WTC11 (cell line): ENCODE measurements around the gene MYBPC1. TPM values are rescaled to one million over a fixed set of nuclear protein-coding genes. Genes with fewer than 3 reads are reported as not detected.

Experiments
- ATAC-seq: fragments of 200-7000 bp; cut with Tn5 transposase; 2 replicates; pipeline ENCODE4 v1.10.0; 2021; ENCODE audit warnings: mild to moderate bottlenecking, moderate library complexity
- CTCF ChIA-PET: fragments of 300-600 bp; sonication (Branson Sonifier 250); formaldehyde crosslinking; loops from one replicate; lab custom pipeline; 2021; ENCODE audit warnings: antibody characterized with exemption; lab: Charles Lee
- POLR2A ChIA-PET: fragments of 350-600 bp; sonication (Branson Sonifier 250); formaldehyde crosslinking; loops from one replicate; lab custom pipeline; 2021; ENCODE audit warnings: antibody characterized with exemption; lab: Charles Lee
- DNase-seq: peaks from one replicate; pipeline ENCODE4 v3.0.0; 2021; ENCODE audit warnings: low spot score
- H3K27ac Mint-ChIP-seq: 2 replicates; pipeline ENCODE4 v1.8.0; 2021; ENCODE audit warnings: mixed read lengths
- H3K27me3 Mint-ChIP-seq: 2 replicates; pipeline ENCODE4 v1.8.0; 2021; ENCODE audit warnings: low read depth, mild to moderate bottlenecking, moderate library complexity, mixed read lengths
- H3K36me3 Mint-ChIP-seq: 2 replicates; pipeline ENCODE4 v1.8.0; 2021; ENCODE audit warnings: mixed read lengths
- H3K4me1 Mint-ChIP-seq: 2 replicates; pipeline ENCODE4 v1.8.0; 2022; ENCODE audit warnings: mixed read lengths
- H3K4me3 Mint-ChIP-seq: 2 replicates; pipeline ENCODE4 v1.8.0; 2021; ENCODE audit warnings: mild to moderate bottlenecking, moderate library complexity, mixed read lengths
- H3K9me3 Mint-ChIP-seq: 2 replicates; pipeline ENCODE4 v1.8.0; 2021; ENCODE audit warnings: mixed read lengths
- ELF4 ChIP-seq: sonication (generic); formaldehyde crosslinking; IDR thresholded peaks from 2 replicates; pipeline ENCODE4 v1.8.1; 2022; ENCODE audit warnings: low read depth, mild to moderate bottlenecking, moderate library complexity, missing genetic modification reagents
- ESRRA ChIP-seq: sonication (generic); formaldehyde crosslinking; IDR thresholded peaks from 2 replicates; pipeline ENCODE4 v1.8.1; 2022; ENCODE audit warnings: mild to moderate bottlenecking, missing genetic modification reagents, borderline replicate concordance
- ETV6 ChIP-seq: sonication (generic); formaldehyde crosslinking; IDR thresholded peaks from 2 replicates; pipeline ENCODE4 v1.8.1; 2022; ENCODE audit warnings: mild to moderate bottlenecking, missing genetic modification reagents
- GTF2I ChIP-seq: fragments of 250-450 bp; sonication (Bioruptor Pico); conservative IDR thresholded peaks from 2 replicates; pipeline ENCODE4 v1.4.0; 2021; ENCODE audit warnings: mild to moderate bottlenecking
- JUN ChIP-seq: sonication (generic); formaldehyde crosslinking; IDR thresholded peaks from 2 replicates; pipeline ENCODE4 v1.8.0; 2023; ENCODE audit warnings: mild to moderate bottlenecking, missing genetic modification reagents
- KAT7 ChIP-seq: sonication (generic); formaldehyde crosslinking; IDR thresholded peaks from 2 replicates; pipeline ENCODE4 v1.8.1; 2023; ENCODE audit warnings: missing genetic modification reagents, mild to moderate bottlenecking, borderline replicate concordance
- RELA ChIP-seq: sonication (generic); formaldehyde crosslinking; IDR thresholded peaks from 2 replicates; pipeline ENCODE4 v1.8.1; 2022; ENCODE audit warnings: missing genetic modification reagents, mild to moderate bottlenecking, borderline replicate concordance
- ZBTB21 ChIP-seq: sonication (generic); formaldehyde crosslinking; IDR thresholded peaks from 2 replicates; pipeline ENCODE4 v1.8.1; 2023; ENCODE audit warnings: mild to moderate bottlenecking, missing genetic modification reagents, borderline replicate concordance
- ZNF219 ChIP-seq: sonication (generic); formaldehyde crosslinking; IDR thresholded peaks from 2 replicates; pipeline ENCODE4 v1.8.0; 2023; ENCODE audit warnings: missing genetic modification reagents, mild to moderate bottlenecking, borderline replicate concordance
- ZNF317 ChIP-seq: sonication (generic); formaldehyde crosslinking; IDR thresholded peaks from 2 replicates; pipeline ENCODE4 v1.8.1; 2023; ENCODE audit warnings: low read depth, mild to moderate bottlenecking, moderate library complexity, missing genetic modification reagents, borderline replicate concordance
- total RNA-seq: library from RNA; stranded (reverse); gene quantifications from 3 replicates; pipeline ENCODE4 v1.2.3, GENCODE V29; 2021
- TF ChIP-seq, protein P1 (sequence below): sonication (generic); formaldehyde crosslinking; IDR thresholded peaks from 2 replicates; pipeline ENCODE4 v1.8.0; 2023; ENCODE audit warnings: mild to moderate bottlenecking, missing genetic modification reagents
- TF ChIP-seq, protein P2 (sequence below): sonication (generic); formaldehyde crosslinking; conservative IDR thresholded peaks from 2 replicates; pipeline ENCODE4 v1.8.1; 2022; ENCODE audit warnings: mild to moderate bottlenecking, missing genetic modification reagents
- TF ChIP-seq, protein P3 (sequence below): fragments of 250-450 bp; sonication (Bioruptor Pico); IDR thresholded peaks from 2 replicates; pipeline ENCODE4 v1.9.0; 2021; ENCODE audit warnings: mild to moderate bottlenecking
- TF ChIP-seq, protein P4 (sequence below): sonication (generic); formaldehyde crosslinking; IDR thresholded peaks from 2 replicates; pipeline ENCODE4 v1.8.0; 2022; ENCODE audit warnings: mild to moderate bottlenecking, missing genetic modification reagents
- TF ChIP-seq, protein P5 (sequence below): sonication (generic); formaldehyde crosslinking; IDR thresholded peaks from 2 replicates; pipeline ENCODE4 v1.8.1; 2022; ENCODE audit warnings: low read depth, mild to moderate bottlenecking, moderate library complexity, missing genetic modification reagents, borderline replicate concordance
- TF ChIP-seq, protein P6 (sequence below): sonication (generic); formaldehyde crosslinking; IDR thresholded peaks from 2 replicates; pipeline ENCODE4 v1.8.1; 2023; ENCODE audit warnings: mild to moderate bottlenecking, moderate library complexity, missing genetic modification reagents
- TF ChIP-seq, protein P7 (sequence below): sonication (generic); formaldehyde crosslinking; IDR thresholded peaks from 2 replicates; pipeline ENCODE4 v1.8.1; 2023; ENCODE audit warnings: mild to moderate bottlenecking, missing genetic modification reagents, moderate library complexity

MYBPC1 gene
- total RNA-seq, 1 experiment from 2014 or later: not detected

DNA sequence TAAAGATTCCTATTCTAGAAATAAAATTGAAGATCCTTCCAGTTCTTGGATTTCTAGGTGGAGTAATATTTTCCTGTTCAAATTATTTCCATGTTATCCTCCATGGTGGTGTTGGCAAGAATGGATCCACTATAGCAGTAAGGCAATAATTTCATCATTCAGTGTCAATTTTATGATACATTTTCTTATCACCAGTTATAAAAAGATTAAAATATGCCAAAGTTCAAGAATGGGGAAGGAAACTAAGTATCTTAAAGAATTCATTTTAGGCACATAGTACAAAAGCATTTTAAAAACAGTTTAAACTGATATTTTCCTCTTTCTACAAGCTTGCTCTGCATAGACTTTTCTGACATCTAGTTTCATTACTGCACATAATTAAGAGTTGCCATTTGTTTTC lies 125.3 kb downstream of the MYBPC1 start (continued):
- TF ChIP-seq, protein P1, sequence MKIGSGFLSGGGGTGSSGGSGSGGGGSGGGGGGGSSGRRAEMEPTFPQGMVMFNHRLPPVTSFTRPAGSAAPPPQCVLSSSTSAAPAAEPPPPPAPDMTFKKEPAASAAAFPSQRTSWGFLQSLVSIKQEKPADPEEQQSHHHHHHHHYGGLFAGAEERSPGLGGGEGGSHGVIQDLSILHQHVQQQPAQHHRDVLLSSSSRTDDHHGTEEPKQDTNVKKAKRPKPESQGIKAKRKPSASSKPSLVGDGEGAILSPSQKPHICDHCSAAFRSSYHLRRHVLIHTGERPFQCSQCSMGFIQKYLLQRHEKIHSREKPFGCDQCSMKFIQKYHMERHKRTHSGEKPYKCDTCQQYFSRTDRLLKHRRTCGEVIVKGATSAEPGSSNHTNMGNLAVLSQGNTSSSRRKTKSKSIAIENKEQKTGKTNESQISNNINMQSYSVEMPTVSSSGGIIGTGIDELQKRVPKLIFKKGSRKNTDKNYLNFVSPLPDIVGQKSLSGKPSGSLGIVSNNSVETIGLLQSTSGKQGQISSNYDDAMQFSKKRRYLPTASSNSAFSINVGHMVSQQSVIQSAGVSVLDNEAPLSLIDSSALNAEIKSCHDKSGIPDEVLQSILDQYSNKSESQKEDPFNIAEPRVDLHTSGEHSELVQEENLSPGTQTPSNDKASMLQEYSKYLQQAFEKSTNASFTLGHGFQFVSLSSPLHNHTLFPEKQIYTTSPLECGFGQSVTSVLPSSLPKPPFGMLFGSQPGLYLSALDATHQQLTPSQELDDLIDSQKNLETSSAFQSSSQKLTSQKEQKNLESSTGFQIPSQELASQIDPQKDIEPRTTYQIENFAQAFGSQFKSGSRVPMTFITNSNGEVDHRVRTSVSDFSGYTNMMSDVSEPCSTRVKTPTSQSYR (CRISPR knock-in tag): no peak
- no peak for TF ChIP-seq ZBTB21 (CRISPR knock-in tag)
- TF ChIP-seq, protein P2, sequence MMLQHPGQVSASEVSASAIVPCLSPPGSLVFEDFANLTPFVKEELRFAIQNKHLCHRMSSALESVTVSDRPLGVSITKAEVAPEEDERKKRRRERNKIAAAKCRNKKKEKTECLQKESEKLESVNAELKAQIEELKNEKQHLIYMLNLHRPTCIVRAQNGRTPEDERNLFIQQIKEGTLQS: no peak
- TF ChIP-seq, protein P3, sequence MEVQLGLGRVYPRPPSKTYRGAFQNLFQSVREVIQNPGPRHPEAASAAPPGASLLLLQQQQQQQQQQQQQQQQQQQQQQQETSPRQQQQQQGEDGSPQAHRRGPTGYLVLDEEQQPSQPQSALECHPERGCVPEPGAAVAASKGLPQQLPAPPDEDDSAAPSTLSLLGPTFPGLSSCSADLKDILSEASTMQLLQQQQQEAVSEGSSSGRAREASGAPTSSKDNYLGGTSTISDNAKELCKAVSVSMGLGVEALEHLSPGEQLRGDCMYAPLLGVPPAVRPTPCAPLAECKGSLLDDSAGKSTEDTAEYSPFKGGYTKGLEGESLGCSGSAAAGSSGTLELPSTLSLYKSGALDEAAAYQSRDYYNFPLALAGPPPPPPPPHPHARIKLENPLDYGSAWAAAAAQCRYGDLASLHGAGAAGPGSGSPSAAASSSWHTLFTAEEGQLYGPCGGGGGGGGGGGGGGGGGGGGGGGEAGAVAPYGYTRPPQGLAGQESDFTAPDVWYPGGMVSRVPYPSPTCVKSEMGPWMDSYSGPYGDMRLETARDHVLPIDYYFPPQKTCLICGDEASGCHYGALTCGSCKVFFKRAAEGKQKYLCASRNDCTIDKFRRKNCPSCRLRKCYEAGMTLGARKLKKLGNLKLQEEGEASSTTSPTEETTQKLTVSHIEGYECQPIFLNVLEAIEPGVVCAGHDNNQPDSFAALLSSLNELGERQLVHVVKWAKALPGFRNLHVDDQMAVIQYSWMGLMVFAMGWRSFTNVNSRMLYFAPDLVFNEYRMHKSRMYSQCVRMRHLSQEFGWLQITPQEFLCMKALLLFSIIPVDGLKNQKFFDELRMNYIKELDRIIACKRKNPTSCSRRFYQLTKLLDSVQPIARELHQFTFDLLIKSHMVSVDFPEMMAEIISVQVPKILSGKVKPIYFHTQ (CRISPR knock-in tag): no peak
- TF ChIP-seq JUN (CRISPR knock-in tag): no peak

DNA sequence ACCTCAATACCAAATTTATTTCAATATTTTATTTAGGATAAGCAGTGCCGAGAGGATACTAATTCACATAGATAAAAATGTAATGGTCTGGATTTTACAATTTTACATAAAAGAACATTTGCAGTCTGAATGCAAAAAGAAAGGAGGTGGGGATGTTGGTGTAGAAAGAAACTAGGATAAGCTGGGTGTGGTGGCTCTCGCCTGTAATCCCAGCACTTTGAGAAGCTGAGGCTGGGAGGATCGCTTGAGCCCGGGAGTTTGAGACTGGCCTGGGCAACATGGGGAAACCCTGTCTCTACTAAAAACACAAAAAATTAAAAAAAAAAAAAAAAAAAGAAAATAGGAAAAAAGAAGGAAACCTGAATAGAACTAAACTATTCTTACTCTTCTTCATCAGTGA lies 127.6 kb downstream of the MYBPC1 start:
- Mint-ChIP-seq H3K4me1 (no peaks in the 10 kb centered on the region), H3K27me3 (no peaks in the 10 kb centered on the region), H3K36me3 (no peaks in the 10 kb centered on the region), H3K27ac (no peak overlapping the region), H3K9me3 (no peaks in the 10 kb centered on the region), H3K4me3 (no peak overlapping the region)
- ChIA-PET POLR2A (no interaction called here), CTCF (interaction anchor here (0.7 to 3.1 kb wide), 2 partner anchors 37 to 186 kb away, joined by 3 to 8 read pairs; no protein-coding TSS in a partner anchor)
- DNase-seq: no peak
- ATAC-seq: no peak
- no peak for TF ChIP-seq RELA (CRISPR knock-in tag)

DNA sequence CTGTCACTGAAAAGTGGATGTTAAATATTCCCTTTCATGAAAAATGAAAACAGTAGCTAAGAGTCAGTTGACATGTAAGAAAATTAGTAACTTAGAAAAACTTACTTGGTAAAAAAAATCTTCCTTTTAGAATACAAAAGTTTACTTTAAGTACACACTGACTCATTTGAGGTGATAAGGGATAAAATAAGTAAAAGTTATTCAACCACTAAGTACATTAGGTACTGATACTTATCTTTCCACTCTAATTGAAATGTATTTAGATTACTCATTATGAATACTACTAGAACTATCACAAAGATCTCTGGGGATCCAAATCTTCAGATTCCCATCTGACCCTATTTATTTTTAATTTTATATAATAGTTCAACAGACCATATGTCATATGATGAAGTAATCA lies 132.3 kb downstream of the MYBPC1 start:
- Mint-ChIP-seq H3K27me3 (no peaks in the 10 kb centered on the region), H3K27ac (no peak overlapping the region), H3K4me1 (no peaks in the 10 kb centered on the region), H3K9me3 (no peaks in the 10 kb centered on the region), H3K4me3 (no peak overlapping the region), H3K36me3 (no peaks in the 10 kb centered on the region)
- ATAC-seq (no peak), DNase-seq (no peak)
- CTCF ChIA-PET: no interaction called here
- POLR2A ChIA-PET: no interaction called here
- TF ChIP-seq RELA (CRISPR knock-in tag) (no peak), ZNF317 (no peak), GTF2I (CRISPR knock-in tag) (no peak), ZBTB21 (CRISPR knock-in tag) (no peak), ELF4 (CRISPR knock-in tag) (no peak), KAT7 (CRISPR knock-in tag) (no peak), ESRRA (no peak), ZNF219 (CRISPR knock-in tag) (no peak), ETV6 (CRISPR knock-in tag) (no peak)
- TF ChIP-seq, protein P4, sequence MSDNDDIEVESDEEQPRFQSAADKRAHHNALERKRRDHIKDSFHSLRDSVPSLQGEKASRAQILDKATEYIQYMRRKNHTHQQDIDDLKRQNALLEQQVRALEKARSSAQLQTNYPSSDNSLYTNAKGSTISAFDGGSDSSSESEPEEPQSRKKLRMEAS (CRISPR knock-in tag): no peak
- TF ChIP-seq, protein P5, sequence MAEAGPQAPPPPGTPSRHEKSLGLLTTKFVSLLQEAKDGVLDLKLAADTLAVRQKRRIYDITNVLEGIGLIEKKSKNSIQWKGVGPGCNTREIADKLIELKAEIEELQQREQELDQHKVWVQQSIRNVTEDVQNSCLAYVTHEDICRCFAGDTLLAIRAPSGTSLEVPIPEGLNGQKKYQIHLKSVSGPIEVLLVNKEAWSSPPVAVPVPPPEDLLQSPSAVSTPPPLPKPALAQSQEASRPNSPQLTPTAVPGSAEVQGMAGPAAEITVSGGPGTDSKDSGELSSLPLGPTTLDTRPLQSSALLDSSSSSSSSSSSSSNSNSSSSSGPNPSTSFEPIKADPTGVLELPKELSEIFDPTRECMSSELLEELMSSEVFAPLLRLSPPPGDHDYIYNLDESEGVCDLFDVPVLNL (CRISPR knock-in tag): no peak
- TF ChIP-seq, protein P6, sequence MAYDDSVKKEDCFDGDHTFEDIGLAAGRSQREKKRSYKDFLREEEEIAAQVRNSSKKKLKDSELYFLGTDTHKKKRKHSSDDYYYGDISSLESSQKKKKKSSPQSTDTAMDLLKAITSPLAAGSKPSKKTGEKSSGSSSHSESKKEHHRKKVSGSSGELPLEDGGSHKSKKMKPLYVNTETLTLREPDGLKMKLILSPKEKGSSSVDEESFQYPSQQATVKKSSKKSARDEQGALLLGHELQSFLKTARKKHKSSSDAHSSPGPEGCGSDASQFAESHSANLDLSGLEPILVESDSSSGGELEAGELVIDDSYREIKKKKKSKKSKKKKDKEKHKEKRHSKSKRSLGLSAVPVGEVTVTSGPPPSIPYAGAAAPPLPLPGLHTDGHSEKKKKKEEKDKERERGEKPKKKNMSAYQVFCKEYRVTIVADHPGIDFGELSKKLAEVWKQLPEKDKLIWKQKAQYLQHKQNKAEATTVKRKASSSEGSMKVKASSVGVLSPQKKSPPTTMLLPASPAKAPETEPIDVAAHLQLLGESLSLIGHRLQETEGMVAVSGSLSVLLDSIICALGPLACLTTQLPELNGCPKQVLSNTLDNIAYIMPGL (CRISPR knock-in tag): no peak
- TF ChIP-seq, protein P7, sequence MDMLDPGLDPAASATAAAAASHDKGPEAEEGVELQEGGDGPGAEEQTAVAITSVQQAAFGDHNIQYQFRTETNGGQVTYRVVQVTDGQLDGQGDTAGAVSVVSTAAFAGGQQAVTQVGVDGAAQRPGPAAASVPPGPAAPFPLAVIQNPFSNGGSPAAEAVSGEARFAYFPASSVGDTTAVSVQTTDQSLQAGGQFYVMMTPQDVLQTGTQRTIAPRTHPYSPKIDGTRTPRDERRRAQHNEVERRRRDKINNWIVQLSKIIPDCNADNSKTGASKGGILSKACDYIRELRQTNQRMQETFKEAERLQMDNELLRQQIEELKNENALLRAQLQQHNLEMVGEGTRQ (CRISPR knock-in tag): no peak
